Astrocyte (in vitro differentiated cells and primary cell): ENCODE results near the gene PPP4R4. TPM values are rescaled to one million over a fixed set of nuclear protein-coding genes. Genes with fewer than 3 reads are reported as not detected.

Experiments used
- DNase-seq: peaks from one replicate; pipeline ENCODE4 v3.0.0-alpha.2; 2010; ENCODE audit warnings: low read depth
- FAIRE-seq: peaks from 2 replicates; lab custom pipeline; 2011; peaks lifted over from hg19 to GRCh38; lab: Jason Lieb, UNC
- H2AFZ ChIP-seq: 2 replicates; pipeline ENCODE4 v1.6.0; 2012; ENCODE audit warnings: low read depth, low read length, inconsistent platforms
- H3K27ac ChIP-seq: 2 replicates; pipeline ENCODE4 v1.5.1; 2011; ENCODE audit warnings: low read depth, low read length, inconsistent platforms
- H3K27me3 ChIP-seq: 2 replicates; pipeline ENCODE4 v1.6.0; 2011; ENCODE audit warnings: low read length, inconsistent platforms; ENCODE audit not compliant: insufficient read depth
- H3K36me3 ChIP-seq: 2 replicates; pipeline ENCODE4 v1.5.1; 2011; ENCODE audit warnings: low read length, inconsistent platforms; ENCODE audit not compliant: insufficient read depth
- H3K4me1 ChIP-seq: 2 replicates; pipeline ENCODE4 v1.5.1; 2011; ENCODE audit warnings: low read length, inconsistent platforms; ENCODE audit not compliant: insufficient read depth
- H3K4me2 ChIP-seq: 2 replicates; pipeline ENCODE4 v1.6.0; 2012; ENCODE audit warnings: low read length, inconsistent platforms
- H3K4me3 ChIP-seq: 2 replicates; pipeline ENCODE4 v1.5.1; 2011; ENCODE audit warnings: low read depth, mild to moderate bottlenecking, low read length, inconsistent platforms; ENCODE audit not compliant: insufficient read depth
- H3K79me2 ChIP-seq: 2 replicates; pipeline ENCODE4 v1.6.0; 2012; ENCODE audit warnings: mild to moderate bottlenecking, low read length, inconsistent platforms; ENCODE audit not compliant: insufficient read depth
- H3K9ac ChIP-seq: 2 replicates; pipeline ENCODE4 v1.6.0; 2012; ENCODE audit warnings: mild to moderate bottlenecking, low read length, inconsistent platforms
- H3K9me3 ChIP-seq: 2 replicates; pipeline ENCODE4 v1.5.1; 2012; ENCODE audit warnings: low read depth, mild to moderate bottlenecking, low read length, inconsistent platforms; ENCODE audit not compliant: insufficient read depth
- H4K20me1 ChIP-seq: 2 replicates; pipeline ENCODE4 v1.6.0; 2012; ENCODE audit warnings: low read length, inconsistent platforms; ENCODE audit not compliant: insufficient read depth
- H3K27ac Mint-ChIP-seq: one replicate; pipeline ENCODE4 v1.8.0; 2021; ENCODE audit warnings: mild to moderate bottlenecking, mixed read lengths; ENCODE audit not compliant: unreplicated experiment
- H3K27me3 Mint-ChIP-seq: one replicate; pipeline ENCODE4 v1.8.0; 2021; ENCODE audit warnings: low read depth, mixed read lengths; ENCODE audit not compliant: unreplicated experiment
- H3K36me3 Mint-ChIP-seq: one replicate; pipeline ENCODE4 v1.8.0; 2021; ENCODE audit warnings: low read depth, mixed read lengths; ENCODE audit not compliant: unreplicated experiment
- H3K4me1 Mint-ChIP-seq: one replicate; pipeline ENCODE4 v1.8.0; 2021; ENCODE audit warnings: low read depth, mixed read lengths; ENCODE audit not compliant: unreplicated experiment
- H3K4me3 Mint-ChIP-seq: one replicate; pipeline ENCODE4 v1.8.0; 2021; ENCODE audit warnings: mild to moderate bottlenecking, moderate library complexity, mixed read lengths; ENCODE audit not compliant: unreplicated experiment
- H3K9me3 Mint-ChIP-seq: one replicate; pipeline ENCODE4 v1.8.0; 2021; ENCODE audit warnings: mild to moderate bottlenecking, mixed read lengths; ENCODE audit not compliant: unreplicated experiment
- EZH2 ChIP-seq: IDR thresholded peaks from 2 replicates; pipeline ENCODE4 v1.6.1; 2012; ENCODE audit warnings: mild to moderate bottlenecking, low read length, inconsistent platforms; ENCODE audit not compliant: insufficient read depth
- total RNA-seq: library from RNA; stranded (reverse); gene quantifications from 2 replicates; pipeline ENCODE4 v1.2.1, GENCODE V29; 2021
- TF ChIP-seq, protein P1 (sequence below): IDR thresholded peaks from 2 replicates; pipeline ENCODE4 v1.5.1; 2011; ENCODE audit warnings: low read depth, mild to moderate bottlenecking, inconsistent platforms, low read length, moderate library complexity; ENCODE audit not compliant: insufficient read depth

The PPP4R4 gene
- total RNA-seq, 1 donor from 2014 or later, result 6.0 TPM

DNA sequence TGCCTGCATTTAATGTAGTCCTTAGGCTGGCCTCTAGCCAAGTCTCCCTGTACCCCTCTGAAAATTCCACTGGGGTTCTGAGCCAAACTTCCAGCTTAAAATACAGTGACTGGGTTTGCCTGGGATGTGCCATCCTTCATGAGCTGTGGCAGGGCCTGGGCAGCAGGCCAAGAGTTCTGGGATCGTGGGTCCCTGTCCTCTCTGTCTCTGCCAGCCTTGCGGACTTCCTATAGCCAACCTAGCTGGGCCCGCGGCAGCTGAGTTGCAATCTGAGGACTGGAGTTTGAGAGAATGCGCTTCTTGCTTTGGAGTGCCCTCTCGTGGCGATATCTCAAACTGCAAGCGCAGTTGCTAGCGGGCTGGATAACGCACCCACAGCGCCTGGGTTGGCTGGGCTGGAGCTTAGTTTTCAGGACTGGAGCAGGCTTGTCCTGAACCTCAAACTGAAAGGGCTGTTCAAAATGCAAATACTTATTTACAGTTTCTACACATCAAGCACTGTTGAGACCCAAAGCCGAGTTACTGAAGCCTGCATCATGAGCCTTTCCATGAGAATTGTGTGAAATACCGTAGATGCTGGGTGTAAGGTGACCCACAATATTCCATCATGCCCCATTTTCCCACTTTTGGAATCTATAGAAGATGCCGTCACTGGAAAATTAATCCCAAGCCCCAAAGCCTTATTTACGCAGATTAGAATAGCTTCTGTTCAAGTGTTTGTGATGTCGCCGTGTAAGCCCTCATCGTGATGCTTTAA lies 37.4 kb upstream of the PPP4R4 start:
- TF ChIP-seq EZH2, result no peak
- TF ChIP-seq, protein P1, sequence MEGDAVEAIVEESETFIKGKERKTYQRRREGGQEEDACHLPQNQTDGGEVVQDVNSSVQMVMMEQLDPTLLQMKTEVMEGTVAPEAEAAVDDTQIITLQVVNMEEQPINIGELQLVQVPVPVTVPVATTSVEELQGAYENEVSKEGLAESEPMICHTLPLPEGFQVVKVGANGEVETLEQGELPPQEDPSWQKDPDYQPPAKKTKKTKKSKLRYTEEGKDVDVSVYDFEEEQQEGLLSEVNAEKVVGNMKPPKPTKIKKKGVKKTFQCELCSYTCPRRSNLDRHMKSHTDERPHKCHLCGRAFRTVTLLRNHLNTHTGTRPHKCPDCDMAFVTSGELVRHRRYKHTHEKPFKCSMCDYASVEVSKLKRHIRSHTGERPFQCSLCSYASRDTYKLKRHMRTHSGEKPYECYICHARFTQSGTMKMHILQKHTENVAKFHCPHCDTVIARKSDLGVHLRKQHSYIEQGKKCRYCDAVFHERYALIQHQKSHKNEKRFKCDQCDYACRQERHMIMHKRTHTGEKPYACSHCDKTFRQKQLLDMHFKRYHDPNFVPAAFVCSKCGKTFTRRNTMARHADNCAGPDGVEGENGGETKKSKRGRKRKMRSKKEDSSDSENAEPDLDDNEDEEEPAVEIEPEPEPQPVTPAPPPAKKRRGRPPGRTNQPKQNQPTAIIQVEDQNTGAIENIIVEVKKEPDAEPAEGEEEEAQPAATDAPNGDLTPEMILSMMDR, result peak; percentile 94
- Histone ChIP-seq H4K20me1 (no peaks in the 10 kb centered on the region), H3K27me3 (no peaks in the 10 kb centered on the region), H3K36me3 (no peaks in the 10 kb centered on the region), H3K9me3 (peaks cover 2% of the 10 kb centered on the region), H3K79me2 (no peaks in the 10 kb centered on the region), H3K4me1 (no peaks in the 10 kb centered on the region), H3K9ac (no peak overlapping the region), H3K4me2 (peak overlapping the region; percentile 44), H2AFZ (no peak overlapping the region), H3K27ac (no peak overlapping the region), H3K4me3 (no peak overlapping the region)
- Mint-ChIP-seq H3K9me3 (peaks cover 9% of the 10 kb centered on the region), H3K36me3 (no peaks in the 10 kb centered on the region), H3K27me3 (peaks cover 6% of the 10 kb centered on the region), H3K4me1 (peaks cover 6% of the 10 kb centered on the region), H3K27ac (no peak overlapping the region), H3K4me3 (no peak overlapping the region)
- peak; percentile 20 for FAIRE-seq
- peak; percentile 47 for DNase-seq

DNA sequence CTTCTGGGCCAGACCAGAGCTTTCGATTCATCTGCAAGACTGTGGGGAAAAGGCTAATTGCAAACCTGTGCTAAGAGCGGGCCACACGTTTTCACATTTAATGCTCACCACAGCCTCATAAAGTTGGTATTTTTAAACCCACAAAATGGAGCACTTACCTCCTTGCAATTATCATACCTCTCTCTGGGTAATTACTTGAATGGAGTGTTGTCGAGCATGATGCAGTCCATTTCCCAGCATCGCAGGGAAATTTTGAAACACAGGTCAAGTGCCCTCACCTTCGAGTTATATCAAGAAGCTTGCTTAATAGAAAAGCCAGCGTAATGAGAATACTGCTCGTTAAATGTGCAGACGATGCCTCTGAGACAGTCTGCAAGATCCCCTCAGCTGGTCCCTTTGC lies 35.9 kb upstream of the PPP4R4 start:
- Histone ChIP-seq H3K9me3 (peaks cover 2% of the 10 kb centered on the region), H3K27me3 (no peaks in the 10 kb centered on the region), H3K36me3 (no peaks in the 10 kb centered on the region), H2AFZ (no peak overlapping the region), H3K4me2 (no peak overlapping the region), H3K79me2 (no peaks in the 10 kb centered on the region), H3K9ac (no peak overlapping the region), H3K27ac (no peak overlapping the region), H3K4me3 (no peak overlapping the region), H3K4me1 (no peaks in the 10 kb centered on the region), H4K20me1 (no peaks in the 10 kb centered on the region)
- Mint-ChIP-seq H3K27me3 (peaks cover 6% of the 10 kb centered on the region), H3K36me3 (no peaks in the 10 kb centered on the region), H3K9me3 (peaks cover 9% of the 10 kb centered on the region), H3K4me1 (peaks cover 6% of the 10 kb centered on the region), H3K4me3 (no peak overlapping the region), H3K27ac (no peak overlapping the region)
- no peak for FAIRE-seq
- DNase-seq, result no peak
- TF ChIP-seq EZH2, result no peak
- TF ChIP-seq, protein P1, result no peak

DNA sequence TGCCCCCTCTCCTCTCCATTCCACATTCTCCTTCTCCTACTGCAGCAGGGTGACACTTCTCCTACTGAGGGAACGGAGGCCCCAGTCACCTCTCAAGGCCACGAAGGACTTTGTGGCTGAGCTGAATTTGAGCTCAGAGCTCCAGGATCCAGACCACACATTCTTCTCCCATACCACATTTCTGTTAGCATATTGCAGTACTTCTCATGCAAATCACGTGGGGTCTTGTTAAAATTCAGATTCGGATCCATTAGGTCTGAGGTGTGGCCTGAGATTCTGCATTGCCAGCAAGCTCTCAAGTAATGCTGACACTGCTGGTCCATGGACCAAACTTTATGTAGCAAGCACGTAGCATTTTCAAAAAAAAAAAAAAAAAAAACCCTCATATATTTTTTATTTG lies 35.1 kb upstream of the PPP4R4 start:
- Histone ChIP-seq H3K27me3 (no peaks in the 10 kb centered on the region), H3K79me2 (no peaks in the 10 kb centered on the region), H3K36me3 (no peaks in the 10 kb centered on the region), H4K20me1 (no peaks in the 10 kb centered on the region), H3K4me2 (no peak overlapping the region), H3K9ac (no peak overlapping the region), H3K4me3 (no peak overlapping the region), H3K9me3 (peaks cover 2% of the 10 kb centered on the region), H3K27ac (no peak overlapping the region), H3K4me1 (no peaks in the 10 kb centered on the region), H2AFZ (no peak overlapping the region)
- no peaks in the 10 kb centered on the region for H3K36me3 Mint-ChIP-seq
- no peak overlapping the region for H3K4me3 Mint-ChIP-seq
- no peak for DNase-seq
- peaks cover 6% of the 10 kb centered on the region for H3K27me3 Mint-ChIP-seq
- peaks cover 9% of the 10 kb centered on the region for H3K9me3 Mint-ChIP-seq
- TF ChIP-seq EZH2, result no peak
- TF ChIP-seq, protein P1, result no peak
- FAIRE-seq, result no peak
- H3K4me1 Mint-ChIP-seq, result peaks cover 6% of the 10 kb centered on the region
- no peak overlapping the region for H3K27ac Mint-ChIP-seq
